Stimulated activated CD8-positive, alpha-beta memory T cell treated with anti-CD3 and anti-CD28 coated beads, Interleukin-2, amount 100 ng/mL, for 48 hours (primary cell): Measurements from ENCODE around the gene CLDN16.

Experiments
- DNase-seq, 2 donors: peaks; one replicate each; pipeline ENCODE4 v3.0.0-alpha.2; 2020; ENCODE audit warnings: low read depth in 2 of 2

The CLDN16 gene, protein sequence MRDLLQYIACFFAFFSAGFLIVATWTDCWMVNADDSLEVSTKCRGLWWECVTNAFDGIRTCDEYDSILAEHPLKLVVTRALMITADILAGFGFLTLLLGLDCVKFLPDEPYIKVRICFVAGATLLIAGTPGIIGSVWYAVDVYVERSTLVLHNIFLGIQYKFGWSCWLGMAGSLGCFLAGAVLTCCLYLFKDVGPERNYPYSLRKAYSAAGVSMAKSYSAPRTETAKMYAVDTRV

DNA sequence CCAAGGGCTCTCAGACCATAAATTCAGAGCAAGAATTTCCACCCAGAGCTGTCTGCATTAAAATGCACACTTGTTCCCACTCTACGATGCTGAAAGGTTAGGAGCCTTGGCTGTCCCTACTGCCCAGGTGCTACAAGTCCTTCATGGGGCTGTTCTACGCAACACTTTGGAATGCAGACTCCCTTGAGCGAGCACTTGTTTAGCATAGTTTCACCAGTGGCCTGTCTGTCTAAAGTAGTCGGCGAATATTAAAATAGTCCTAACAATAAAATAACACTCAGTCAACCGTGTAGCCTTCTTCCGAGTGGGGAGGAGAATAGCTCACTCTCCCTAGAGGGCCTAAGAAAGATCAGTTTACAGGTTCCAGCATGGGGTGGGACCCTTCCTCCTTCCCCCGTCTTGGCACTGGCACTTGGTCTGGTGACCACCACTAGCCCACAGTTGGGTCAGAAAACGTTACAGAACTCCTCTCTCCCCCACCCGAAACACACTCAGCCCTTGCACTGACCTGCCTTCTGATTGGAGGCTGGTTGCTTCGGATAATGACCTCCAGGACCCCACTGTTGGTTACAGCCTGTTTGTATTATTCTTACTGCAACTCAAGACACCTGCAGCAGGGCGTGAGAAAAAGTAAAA is at the start of gene CLDN16:
Gene CLDN16 (plus strand): TSS at position 586 of the 636 bp plus-strand sequence. CDS start 167 bp downstream, outside the sequence.
- no peak for DNase-seq

DNA sequence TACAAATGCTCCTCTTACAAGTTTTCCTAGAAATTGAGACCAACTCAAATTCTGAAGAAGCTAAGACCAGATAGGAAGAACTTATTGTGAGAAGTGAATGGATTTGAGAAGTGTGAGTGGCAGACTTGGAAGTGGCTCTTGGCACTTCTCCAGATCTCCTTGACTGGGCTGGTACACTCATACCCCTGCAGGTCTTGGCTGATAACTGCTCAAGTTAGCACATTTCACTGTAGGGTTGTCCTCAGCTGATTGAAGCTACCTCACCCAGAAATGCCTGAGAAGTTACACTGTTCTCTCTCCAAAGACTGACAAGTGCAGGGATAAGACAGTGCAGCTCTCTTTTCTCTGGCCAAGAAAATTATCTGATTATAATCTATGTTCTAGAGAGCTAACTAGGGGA is 49.2 kb upstream of the CLDN16 start:
- DNase-seq, result no peak

DNA sequence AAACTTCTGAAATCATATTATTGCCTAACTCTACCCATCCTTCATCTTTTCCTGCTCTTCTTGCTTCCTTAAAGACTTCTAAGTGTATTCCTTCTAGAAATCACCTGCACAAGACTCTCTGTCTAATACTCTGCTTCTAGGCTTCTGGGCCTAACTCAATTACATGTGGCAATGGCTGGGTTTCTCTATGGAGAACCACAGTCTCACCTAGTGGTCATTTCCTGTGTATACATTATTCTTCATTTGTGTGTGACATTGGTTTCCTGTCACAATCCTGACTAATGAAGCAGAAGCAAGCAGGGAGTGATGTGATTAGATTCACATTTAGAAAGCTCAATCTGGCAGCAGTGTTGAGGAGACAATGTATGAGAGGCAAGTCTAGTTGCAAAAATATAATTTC is 48.8 kb upstream of the CLDN16 start:
- no peak for DNase-seq

DNA sequence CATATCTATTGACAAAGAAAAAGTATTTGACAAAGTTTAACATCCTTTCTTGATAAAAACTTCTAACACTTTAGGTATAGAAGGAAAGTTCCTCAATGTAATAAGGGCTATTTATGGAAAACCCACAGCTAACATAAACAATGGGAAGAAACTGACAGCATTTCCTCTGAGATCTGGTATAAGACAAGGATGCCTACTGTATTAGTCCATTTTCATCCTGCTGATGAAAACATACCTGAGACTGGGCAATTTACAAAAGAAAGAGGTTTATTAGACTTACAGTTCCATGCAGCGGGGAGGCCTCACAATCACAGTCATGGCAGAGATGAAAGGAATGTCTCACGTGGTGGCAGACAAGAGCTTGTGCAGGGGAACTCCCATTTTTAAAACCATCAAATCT is 47.9 kb upstream of the CLDN16 start:
- no peak for DNase-seq

DNA sequence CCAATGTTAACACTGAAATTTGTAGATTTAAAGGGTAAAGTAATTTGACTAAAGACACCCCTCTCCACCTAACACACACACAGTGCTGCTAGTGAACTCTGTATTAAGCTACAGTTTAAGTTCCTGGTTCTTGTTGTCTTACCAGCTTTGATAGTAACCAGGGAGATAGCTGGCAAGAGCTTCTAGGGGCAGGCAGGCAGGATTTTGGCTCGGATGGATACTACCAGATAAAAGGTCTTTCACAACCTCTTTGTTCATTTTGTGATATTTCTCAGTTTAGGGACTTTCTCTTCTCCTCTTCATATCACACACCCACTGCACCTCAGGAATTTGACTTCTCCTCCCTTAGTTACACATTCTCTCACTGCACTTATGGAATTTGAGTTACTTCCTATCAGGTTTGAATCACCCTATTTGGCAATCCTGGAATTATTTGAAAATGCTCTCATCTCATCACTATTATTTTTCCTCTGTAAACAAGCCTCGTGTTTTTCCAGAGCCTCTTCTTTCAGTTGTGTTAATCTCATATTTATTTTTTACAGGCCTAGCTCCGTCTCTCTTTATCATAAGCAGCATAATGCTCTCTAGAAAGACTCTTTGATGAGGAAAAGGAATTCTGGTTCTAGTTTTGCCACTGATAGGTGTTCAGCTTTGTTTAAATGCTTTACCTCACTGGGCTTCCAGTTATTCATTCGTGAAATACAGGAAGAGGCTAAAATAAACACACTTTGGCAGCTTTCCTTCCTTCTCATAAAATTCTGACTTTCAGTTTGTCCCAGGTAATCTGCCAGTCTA is 42.7 kb upstream of the CLDN16 start:
- no peak for DNase-seq

DNA sequence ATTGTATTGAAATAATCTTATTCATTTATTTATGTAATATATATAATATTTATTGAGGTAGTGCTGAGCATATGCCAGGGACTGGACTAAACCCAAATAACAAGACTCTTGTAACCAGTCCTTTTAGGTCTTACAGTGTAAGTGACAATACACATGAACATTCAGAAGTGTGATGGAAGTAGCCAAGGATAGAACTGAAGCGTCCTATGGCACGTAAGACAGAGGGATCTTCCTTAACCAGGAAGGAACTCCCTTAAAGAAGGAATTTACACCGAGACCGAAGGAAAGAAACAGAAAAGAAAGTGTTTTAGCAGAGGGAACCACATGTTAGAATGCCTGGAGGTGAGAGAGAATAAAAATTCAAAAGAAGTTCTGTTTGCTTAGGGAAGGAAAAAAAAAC is 42.1 kb upstream of the CLDN16 start:
- no peak for DNase-seq

DNA sequence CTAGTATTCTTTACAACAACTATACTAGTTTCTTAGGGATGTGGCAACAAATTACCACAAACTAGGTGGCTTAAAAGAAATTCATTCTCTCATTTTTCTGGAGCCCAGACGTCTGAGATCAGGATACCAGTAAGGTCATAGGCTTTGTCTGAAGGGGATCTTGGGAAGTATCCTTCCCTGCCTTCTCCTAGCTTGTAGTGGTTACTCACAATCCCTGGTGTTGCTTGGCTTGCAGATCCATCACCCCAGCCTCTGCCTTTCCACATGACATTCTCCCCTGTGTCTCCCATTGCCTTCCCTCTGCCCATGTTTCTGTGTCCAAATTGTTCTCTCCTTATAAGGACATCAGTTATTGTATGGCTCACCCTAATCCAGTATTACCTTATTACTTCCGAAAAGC is 41.4 kb upstream of the CLDN16 start:
- DNase-seq, result no peak

DNA sequence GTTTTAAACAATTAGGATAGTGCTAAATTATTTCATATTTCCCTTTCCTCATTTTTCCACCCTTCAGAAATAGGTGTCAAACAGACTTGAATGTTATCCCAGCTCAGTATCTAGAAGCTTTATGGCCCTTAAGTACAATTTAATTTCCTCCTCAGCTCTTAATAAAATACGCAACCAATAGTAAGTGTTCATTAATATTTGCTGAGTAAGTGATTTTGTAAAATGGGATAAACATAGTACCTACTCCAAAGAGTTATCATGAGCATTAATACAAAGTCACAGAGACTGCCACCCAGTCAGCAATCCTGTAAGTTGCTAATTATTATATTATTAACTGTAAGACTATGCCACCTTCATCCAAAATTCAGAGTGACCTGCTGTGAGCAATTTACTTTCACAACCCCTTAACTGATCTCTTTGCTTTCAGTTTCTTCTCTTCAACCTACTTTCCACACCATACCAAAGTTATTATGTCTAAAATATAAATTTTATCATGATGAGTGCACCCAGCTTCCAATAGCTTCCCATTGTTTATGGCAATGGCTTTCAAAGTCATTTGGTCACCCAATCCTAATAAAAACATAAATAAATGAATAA is 35.0 kb upstream of the CLDN16 start:
- DNase-seq, result no peak

DNA sequence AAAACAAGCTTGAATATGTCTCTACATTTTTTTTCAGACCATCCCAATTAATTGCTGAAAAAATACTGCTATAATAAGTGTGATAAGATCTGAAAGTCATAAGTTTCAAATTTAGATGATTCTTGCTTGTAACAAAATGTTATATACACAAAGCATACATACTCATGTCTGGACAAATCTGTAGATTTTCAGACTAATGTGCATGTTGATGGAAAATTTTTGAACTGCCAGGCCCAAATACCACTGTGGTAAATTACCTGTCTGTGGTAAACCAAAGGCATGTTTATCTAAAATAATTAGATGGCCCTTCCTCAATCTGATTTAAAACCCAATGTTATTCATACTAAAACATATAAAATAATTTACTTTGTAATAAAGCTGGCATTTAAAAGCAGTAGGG is 31.7 kb upstream of the CLDN16 start:
- no peak for DNase-seq

DNA sequence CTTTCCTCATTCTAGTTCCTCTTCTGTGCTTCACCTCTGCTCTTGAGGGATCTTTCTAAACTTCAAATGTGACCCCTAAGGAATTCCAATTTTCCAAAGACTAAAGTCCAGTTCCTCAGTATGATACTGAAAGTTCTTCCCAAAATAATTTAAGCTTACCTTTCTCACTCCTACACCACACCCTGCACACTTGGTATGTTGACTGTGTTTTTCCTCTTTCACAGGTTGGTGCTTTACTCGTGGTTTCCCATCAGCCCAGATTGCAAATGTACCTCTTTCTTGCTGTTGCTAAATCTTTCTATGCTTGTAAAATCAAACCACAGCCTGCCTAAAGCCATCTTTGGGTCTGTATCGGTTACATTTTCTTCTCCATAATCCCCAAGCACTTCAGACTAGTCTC is 30.5 kb upstream of the CLDN16 start:
- no peak for DNase-seq

DNA sequence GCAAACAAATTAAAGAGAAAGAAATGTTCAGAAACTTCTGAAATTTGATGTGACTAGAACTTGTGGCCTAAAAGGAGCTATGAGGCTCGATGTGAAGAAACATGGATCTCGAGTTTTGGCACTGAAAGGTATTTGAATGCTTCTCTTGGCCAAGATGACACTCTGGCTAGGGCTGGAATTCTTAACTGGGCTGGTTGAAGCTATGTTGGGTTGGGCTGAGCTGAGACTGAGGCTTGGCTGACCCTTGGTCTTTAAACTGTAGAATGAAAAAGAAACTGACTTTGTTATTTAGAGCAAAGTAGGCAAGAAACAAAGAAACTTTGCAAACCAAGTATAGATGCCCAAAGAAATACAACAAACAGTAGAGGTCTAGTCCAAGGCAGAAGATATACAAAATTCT is 28.1 kb upstream of the CLDN16 start:
- no peak for DNase-seq

DNA sequence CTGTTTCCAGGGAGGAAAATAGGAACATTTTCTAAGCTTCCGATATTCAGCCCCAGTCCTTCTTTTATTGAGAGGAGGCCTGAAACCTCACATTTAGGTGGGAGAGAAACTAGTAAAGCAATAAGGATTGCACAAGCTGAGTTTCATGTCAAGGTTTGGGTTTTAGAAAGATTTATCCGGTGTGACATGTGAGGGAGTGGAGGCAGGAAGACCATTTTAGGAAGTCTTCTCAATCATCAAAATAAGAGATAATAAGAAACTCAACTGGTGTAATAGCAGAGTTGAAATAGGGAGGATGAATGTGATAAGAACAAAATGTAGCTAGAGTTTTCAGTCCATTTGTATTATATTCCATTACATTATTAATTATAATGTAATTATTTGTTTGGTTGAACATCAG is 27.7 kb upstream of the CLDN16 start:
- no peak for DNase-seq

DNA sequence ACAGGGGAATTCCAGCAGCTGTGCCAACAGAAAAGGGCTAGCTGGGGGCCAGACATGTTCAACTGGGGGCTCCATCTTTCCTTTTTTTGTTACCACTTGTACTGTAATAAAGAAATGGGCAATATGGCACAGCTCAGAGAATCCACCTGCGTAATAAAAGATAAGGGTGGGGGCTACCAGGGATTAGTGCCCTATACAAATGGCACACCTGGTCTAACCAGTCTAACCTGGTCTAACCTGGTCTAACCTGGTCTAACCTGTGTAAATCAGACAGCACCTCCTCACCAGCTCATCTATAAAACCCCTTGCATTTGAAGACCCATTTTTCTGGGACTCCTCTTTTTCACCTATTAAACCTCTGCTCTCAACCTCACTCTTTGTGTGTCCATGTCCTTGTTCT is 26.2 kb upstream of the CLDN16 start:
- DNase-seq, result no peak

DNA sequence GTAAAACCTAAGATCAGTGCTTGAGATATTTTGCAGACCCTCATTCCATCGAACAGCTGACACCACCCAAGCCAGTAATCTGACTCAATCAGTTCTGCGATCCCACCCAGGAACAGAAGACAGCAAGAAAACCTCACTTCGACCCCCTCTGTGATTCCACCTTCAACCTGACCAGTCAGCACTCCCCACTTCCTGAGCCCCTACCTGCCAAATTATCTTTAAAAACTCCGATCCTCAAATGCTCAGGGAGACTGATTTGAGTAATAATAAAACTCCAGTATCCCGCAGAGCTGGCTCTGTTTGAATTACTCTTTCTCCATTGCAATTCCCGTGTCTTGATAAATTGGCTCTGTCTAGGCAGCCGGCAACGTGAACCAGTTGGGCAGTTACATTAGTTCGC is 25.7 kb upstream of the CLDN16 start:
- DNase-seq, result no peak

DNA sequence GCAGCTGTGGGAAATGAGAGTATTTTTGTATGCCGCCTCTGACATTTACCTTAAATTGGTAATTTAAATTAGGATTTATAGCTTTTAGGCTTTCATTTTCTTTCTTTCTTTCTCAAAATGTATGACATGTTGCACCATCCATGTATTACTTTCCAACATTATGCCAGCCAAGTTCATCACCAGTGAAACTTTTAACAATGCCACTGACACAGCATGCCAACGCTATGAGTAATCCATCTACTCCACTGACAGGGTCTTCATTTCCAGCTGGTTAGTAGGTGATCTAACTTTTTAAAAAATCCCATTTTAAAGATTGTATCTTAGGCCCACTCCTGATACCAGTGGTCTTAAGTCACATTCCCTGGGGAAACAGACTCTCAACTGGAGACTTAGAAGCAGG is 21.8 kb upstream of the CLDN16 start:
- no peak for DNase-seq

DNA sequence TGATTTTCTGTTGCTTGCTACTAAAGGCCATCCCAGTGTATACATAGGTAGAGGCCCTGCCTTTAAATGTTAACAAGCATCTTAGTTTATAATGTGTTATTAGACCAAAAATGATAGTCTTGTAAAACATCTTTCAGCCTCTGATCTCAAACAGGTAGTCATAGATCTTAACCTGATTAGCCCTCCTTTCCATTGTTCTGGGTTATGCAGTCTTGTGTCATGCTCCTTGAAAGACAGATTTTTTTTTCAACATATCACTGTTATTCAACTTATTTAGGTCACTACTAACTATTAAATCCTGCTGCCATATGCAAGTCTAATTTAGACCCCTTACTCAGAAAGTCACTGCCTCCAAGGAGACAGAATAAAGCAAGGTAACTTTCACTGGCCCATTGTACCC is 19.1 kb upstream of the CLDN16 start:
- DNase-seq, result no peak

DNA sequence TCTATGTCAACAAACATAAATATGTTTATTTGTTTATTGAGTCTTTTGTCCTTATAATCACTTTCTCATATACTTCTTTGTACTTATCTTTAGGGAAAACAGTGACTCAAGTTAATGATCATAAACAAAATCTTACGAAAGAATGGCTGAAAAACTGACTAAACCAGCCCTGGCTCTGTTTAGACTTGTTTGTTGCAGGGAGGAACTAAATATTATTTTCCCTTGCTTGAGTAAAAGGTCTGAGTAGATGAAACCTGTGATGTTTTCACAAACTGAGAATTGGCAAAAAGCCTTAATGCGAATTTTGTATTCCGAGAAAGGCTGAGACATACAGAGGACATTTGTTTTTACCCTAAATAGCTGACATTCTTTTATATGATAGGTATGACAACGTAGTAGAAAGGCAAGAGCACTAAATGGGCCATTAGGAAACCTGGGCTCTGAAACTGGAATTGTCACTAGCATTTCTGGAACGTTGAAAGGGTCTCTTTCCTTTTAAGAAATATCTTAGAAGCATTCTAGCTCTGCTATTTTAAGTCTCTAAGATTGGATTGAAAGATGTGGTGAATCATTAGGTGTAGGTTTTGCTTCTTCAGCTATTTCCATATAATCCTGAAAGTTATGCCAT is 18.2 kb upstream of the CLDN16 start:
- DNase-seq, result no peak

DNA sequence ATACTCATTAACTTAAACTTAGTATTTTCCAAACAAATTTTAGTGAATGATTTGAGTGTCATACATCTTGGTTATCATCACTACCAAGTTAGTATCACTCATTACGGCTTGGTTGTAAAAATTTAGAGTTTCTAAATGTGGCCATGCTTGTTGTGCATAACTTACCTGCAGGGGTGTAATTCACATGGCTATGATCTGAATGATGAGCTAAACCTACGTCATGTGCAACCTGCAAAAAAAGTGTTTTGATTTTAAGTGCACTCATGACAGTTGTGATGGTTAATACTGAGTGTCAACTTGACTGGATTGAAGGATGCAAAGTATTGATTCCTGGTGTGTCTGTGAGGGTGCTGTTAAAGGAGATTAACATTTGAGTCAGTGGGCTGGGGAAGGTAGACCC is 17.6 kb upstream of the CLDN16 start:
- DNase-seq, result no peak

DNA sequence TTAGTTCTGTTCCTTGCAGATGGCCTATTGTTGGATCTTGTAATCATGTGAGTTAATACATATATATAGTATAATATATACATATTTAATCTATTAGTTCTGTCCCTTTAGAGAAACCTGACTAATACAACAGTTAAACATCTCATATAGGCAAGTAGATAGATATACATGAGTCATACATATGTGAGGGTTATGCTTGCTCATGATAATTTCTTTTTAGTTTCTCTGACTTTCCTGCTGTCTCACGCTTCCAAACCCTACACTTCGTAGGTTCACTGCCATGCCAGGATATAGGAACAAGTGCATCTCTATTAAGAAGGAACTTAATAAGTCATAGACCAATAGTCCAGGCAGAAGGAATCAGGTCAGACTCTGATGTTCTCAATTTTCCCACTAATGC is 16.8 kb upstream of the CLDN16 start:
- DNase-seq, result no peak

DNA sequence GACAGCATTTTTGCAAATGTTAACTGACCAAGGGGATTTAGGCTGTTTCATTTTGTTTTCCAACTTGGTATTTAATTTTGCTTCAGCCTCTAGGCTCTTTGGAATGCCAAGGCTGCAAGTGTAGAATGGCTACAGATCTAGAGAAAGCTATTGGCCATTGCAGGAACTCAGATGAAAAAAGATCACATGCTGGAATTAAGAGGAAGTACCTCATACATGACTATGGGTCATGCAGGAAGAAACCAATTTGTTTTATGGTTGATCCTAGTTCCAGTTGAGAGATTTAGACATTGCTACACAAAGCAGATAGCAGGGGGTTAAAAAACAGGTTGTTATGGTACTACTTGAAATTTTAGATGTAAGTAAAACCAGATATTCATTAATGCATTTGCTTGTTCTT is 12.7 kb upstream of the CLDN16 start:
- no peak for DNase-seq

DNA sequence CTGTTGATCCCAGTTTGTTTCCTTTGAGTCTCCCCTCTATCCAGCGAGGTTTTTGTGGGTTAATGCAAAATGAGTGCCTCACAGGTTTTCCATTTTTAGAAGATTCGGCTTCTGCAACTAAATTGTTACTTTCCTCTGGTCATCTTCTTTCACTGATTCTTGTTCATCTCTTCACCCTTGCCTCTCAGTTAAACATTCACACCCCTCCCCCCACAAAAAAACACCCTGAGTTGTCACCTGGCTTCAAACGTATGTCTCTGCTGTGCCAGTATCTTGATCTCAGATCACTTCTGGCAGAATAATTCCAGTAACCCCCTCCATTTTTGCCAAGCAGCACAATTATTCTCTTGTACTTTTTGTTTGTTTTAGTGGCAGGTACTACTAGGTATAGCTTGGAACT is 12.3 kb upstream of the CLDN16 start:
- no peak for DNase-seq

DNA sequence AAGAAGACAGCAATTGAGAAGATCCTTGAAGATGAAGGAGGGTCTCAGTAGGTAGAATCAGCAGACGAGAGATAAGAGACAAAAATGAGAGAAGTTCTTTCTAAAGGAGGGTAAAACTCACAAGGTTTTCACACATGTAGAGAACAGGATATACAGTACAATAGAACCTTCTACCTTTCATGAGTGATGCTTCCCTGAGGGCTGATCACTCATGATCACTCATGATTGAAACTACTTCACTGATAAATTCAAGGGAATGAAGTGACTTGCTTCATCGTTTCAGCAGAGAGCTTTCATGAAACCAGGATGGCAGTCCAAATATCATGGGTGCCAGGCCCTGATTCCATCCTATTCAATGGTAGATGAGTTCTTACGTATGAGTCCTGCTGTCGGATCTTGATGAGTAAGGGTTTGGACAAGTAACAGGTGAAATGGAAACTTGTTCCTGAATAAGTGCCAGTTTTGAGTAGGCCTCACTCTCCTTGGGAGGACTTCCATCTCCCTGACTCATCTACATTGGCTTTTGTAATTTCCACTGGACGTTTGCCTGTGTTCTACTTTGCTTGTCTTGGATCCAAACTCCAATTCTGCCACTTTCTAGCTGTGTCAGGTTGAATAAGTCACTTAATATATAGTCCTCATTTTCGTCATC is 9.6 kb upstream of the CLDN16 start:
- DNase-seq, result no peak
